ENCODE results near the gene PGBD5. TPM values are rescaled to one million over a fixed set of nuclear protein-coding genes. Genes with fewer than 3 reads are reported as not detected.

The PGBD5 gene
- total RNA-seq, 2 experiments from 2014 or later: not detected

GRCh38 chr1:230379928-230380327 is 46.2 kb downstream of the PGBD5 start:
- H3K27ac Mint-ChIP-seq: no peak overlapping the region
- H3K4me1 Mint-ChIP-seq (ENCODE audit: low read depth): no peaks in the 10 kb centered on the region
- ChIA-PET CTCF (no interaction called here), POLR2A (no interaction called here)
- ATAC-seq: no peak
- intact Hi-C loops (cut with micrococcal nuclease): no loop called here
- H3K36me3 Mint-ChIP-seq (ENCODE audit: low read depth): no peaks in the 10 kb centered on the region
- H3K4me3 Mint-ChIP-seq: no peak overlapping the region
- no peak for DNase-seq
- peaks cover 12% of the 10 kb centered on the region for H3K27me3 Mint-ChIP-seq
- peaks cover 10% of the 10 kb centered on the region for H3K9me3 Mint-ChIP-seq
- no peak for TF ChIP-seq CTCF (IDR thresholded peaks at IDR 0.05)

- ATAC-seq: no peak
- ChIA-PET POLR2A (no interaction called here), CTCF (no interaction called here)
- Mint-ChIP-seq H3K27me3 (peaks cover 12% of the 10 kb centered on the region), H3K4me3 (no peak overlapping the region), H3K27ac (no peak overlapping the region), H3K4me1 (ENCODE audit: low read depth) (no peaks in the 10 kb centered on the region), H3K36me3 (ENCODE audit: low read depth) (no peaks in the 10 kb centered on the region), H3K9me3 (peaks cover 10% of the 10 kb centered on the region)
- no peak for TF ChIP-seq CTCF (IDR thresholded peaks at IDR 0.05)
- DNase-seq: no peak
- intact Hi-C loops (cut with micrococcal nuclease): no loop called here
Observed at GRCh38 chr1:230379462-230379861, 46.7 kb downstream of the PGBD5 start.

GRCh38 chr1:230377851-230378250 is 48.3 kb downstream of the PGBD5 start:
- ATAC-seq: no peak
- Mint-ChIP-seq H3K36me3 (ENCODE audit: low read depth) (no peaks in the 10 kb centered on the region), H3K27me3 (peaks cover 10% of the 10 kb centered on the region), H3K4me1 (ENCODE audit: low read depth) (no peaks in the 10 kb centered on the region), H3K27ac (no peak overlapping the region), H3K4me3 (no peak overlapping the region), H3K9me3 (peaks cover 10% of the 10 kb centered on the region)
- no peak for TF ChIP-seq CTCF (IDR thresholded peaks at IDR 0.05)
- intact Hi-C loops (cut with micrococcal nuclease): no loop called here
- CTCF ChIA-PET: no interaction called here
- POLR2A ChIA-PET: no interaction called here
- no peak for DNase-seq

GRCh38 chr1:230377324-230377723 is 48.8 kb downstream of the PGBD5 start:
- Mint-ChIP-seq H3K36me3 (ENCODE audit: low read depth) (no peaks in the 10 kb centered on the region), H3K27me3 (peaks cover 10% of the 10 kb centered on the region), H3K4me3 (no peak overlapping the region), H3K27ac (no peak overlapping the region), H3K9me3 (peaks cover 10% of the 10 kb centered on the region), H3K4me1 (ENCODE audit: low read depth) (no peaks in the 10 kb centered on the region)
- ChIA-PET CTCF (no interaction called here), POLR2A (no interaction called here)
- DNase-seq: no peak
- intact Hi-C loops (cut with micrococcal nuclease): no loop called here
- ATAC-seq: no peak
- no peak for TF ChIP-seq CTCF (IDR thresholded peaks at IDR 0.05)

GRCh38 chr1:230376296-230376695 is 49.8 kb downstream of the PGBD5 start:
- H3K4me1 Mint-ChIP-seq (ENCODE audit: low read depth): no peaks in the 10 kb centered on the region
- POLR2A ChIA-PET: interaction anchor here (1.6 kb wide), 1 partner anchor 67 kb away, joined by 3 read pairs; no protein-coding TSS in a partner anchor
- intact Hi-C loops (cut with micrococcal nuclease): no loop called here

More at GRCh38 chr1:230376296-230376695, 49.8 kb downstream of the PGBD5 start:
- Mint-ChIP-seq H3K27me3 (peaks cover 8% of the 10 kb centered on the region), H3K27ac (no peak overlapping the region), H3K4me3 (no peak overlapping the region), H3K36me3 (ENCODE audit: low read depth) (no peaks in the 10 kb centered on the region), H3K9me3 (peaks cover 10% of the 10 kb centered on the region)
- ATAC-seq (no peak), DNase-seq (no peak)
- TF ChIP-seq CTCF (IDR thresholded peaks at IDR 0.05): no peak
- CTCF ChIA-PET: no interaction called here
